GM12874 (cell line): ENCODE results near the gene SLC35G3.

Experiments
- CTCF ChIP-seq: IDR thresholded peaks from 2 replicates; pipeline ENCODE4 v1.5.1; 2011; ENCODE audit warnings: low read depth, mild to moderate bottlenecking, control low read depth, low read length, moderate library complexity; ENCODE audit not compliant: insufficient read depth

Gene SLC35G3

GRCh38 chr17:35160354-35161201 lies 33.6 kb downstream of the SLC35G3 start:
- no peak for TF ChIP-seq CTCF

GRCh38 chr17:35159940-35160339 lies 34.3 kb downstream of the SLC35G3 start:
- no peak for TF ChIP-seq CTCF

- TF ChIP-seq CTCF, result no peak
These were observed 38.9 kb downstream of the SLC35G3 start for GRCh38 chr17:35155246-35155645.

GRCh38 chr17:35154196-35155165 lies 39.7 kb downstream of the SLC35G3 start:
- TF ChIP-seq CTCF, result no peak

GRCh38 chr17:35152421-35153140 lies 41.6 kb downstream of the SLC35G3 start:
- TF ChIP-seq CTCF, result no peak

GRCh38 chr17:35149941-35150340 lies 44.3 kb downstream of the SLC35G3 start:
- TF ChIP-seq CTCF, result no peak
